CD4-positive, CD25-positive, alpha-beta regulatory T cell (primary cell): ENCODE measurements around the gene TAC4. TPM values are rescaled to one million over a fixed set of nuclear protein-coding genes. Genes with fewer than 3 reads are reported as not detected.

Experiments used
- ATAC-seq, 2 donors: fragments of 150-1000 bp; cut with Tn5 transposase; one replicate each; pipeline ENCODE4 v1.10.0; 2021; ENCODE audit warnings: low read depth in 2 of 2, moderate number of reproducible peaks in 2 of 2, moderate library complexity in 1 of 2
- DNase-seq, 3 donors: peaks; one replicate each; pipeline versions ENCODE4 v3.0.0 to v3.0.0-alpha.2; 2012 to 2022; ENCODE audit warnings: mixed read lengths in 1 of 3
- H3K27ac ChIP-seq: one replicate; pipeline ENCODE4 v1.7.0; 2013; ENCODE audit warnings: mild to moderate bottlenecking, low read length; ENCODE audit not compliant: insufficient read depth, poor library complexity, severe bottlenecking
- H3K27me3 ChIP-seq: one replicate; pipeline ENCODE4 v1.7.0; 2013; ENCODE audit warnings: low read length; ENCODE audit not compliant: control insufficient read depth, insufficient read depth
- H3K36me3 ChIP-seq: one replicate; pipeline ENCODE4 v1.7.0; 2013; ENCODE audit warnings: mild to moderate bottlenecking, low read length, moderate library complexity; ENCODE audit not compliant: control insufficient read depth, insufficient read depth
- H3K4me1 ChIP-seq: 2 replicates; pipeline ENCODE4 v1.7.0; 2013; ENCODE audit warnings: mild to moderate bottlenecking, low read length; ENCODE audit not compliant: insufficient read depth, control insufficient read depth, poor library complexity, severe bottlenecking
- H3K4me3 ChIP-seq: one replicate; pipeline ENCODE4 v1.7.0; 2013; ENCODE audit warnings: low read depth, mild to moderate bottlenecking, low read length, moderate library complexity
- H3K9me3 ChIP-seq, 2 experiments: 1 replicate in 1 of 2; 2 replicates in 1 of 2; pipeline ENCODE4 v1.7.0; 2013; ENCODE audit warnings: low read length in 2 of 2, mild to moderate bottlenecking in 1 of 2, moderate library complexity in 1 of 2; ENCODE audit not compliant: control insufficient read depth in 2 of 2
- H3K27ac Mint-ChIP-seq, 3 donors: one replicate each; pipeline ENCODE4 v1.8.0; 2020 to 2022; ENCODE audit warnings: mild to moderate bottlenecking in 3 of 3, mixed read lengths in 3 of 3, moderate library complexity in 2 of 3
- H3K27me3 Mint-ChIP-seq: one replicate; pipeline ENCODE4 v1.8.0; 2022; ENCODE audit warnings: mild to moderate bottlenecking, mixed read lengths
- H3K36me3 Mint-ChIP-seq: one replicate; pipeline ENCODE4 v1.8.0; 2020; ENCODE audit warnings: mixed read lengths
- H3K4me1 Mint-ChIP-seq, 4 donors: one replicate each; pipeline ENCODE4 v1.8.0; 2020 to 2022; ENCODE audit warnings: mixed read lengths in 4 of 4, mild to moderate bottlenecking in 1 of 4
- H3K4me3 Mint-ChIP-seq, 4 donors: one replicate each; pipeline ENCODE4 v1.8.0; 2020 to 2022; ENCODE audit warnings: mild to moderate bottlenecking in 4 of 4, mixed read lengths in 4 of 4, moderate library complexity in 3 of 4
- H3K9me3 Mint-ChIP-seq, 7 donors: one replicate each; pipeline ENCODE4 v1.8.0; 2020 to 2022; ENCODE audit warnings: mixed read lengths in 7 of 7, mild to moderate bottlenecking in 3 of 7, moderate library complexity in 2 of 7
- polyA plus RNA-seq, 4 donors: library from polyadenylated mRNA; unstranded; fragments of 300-500 nt; fragmentation: Illumina TruSeq; gene quantifications; one replicate each; pipeline ENCODE4 v1.2.3, GENCODE V29; 2021
- total RNA-seq: library from RNA; stranded (reverse); gene quantifications from one replicate; pipeline ENCODE4 v1.2.3, GENCODE V29; 2022

Gene TAC4
- total and polyA plus RNA-seq, 5 donors from 2014 or later = not detected

DNA sequence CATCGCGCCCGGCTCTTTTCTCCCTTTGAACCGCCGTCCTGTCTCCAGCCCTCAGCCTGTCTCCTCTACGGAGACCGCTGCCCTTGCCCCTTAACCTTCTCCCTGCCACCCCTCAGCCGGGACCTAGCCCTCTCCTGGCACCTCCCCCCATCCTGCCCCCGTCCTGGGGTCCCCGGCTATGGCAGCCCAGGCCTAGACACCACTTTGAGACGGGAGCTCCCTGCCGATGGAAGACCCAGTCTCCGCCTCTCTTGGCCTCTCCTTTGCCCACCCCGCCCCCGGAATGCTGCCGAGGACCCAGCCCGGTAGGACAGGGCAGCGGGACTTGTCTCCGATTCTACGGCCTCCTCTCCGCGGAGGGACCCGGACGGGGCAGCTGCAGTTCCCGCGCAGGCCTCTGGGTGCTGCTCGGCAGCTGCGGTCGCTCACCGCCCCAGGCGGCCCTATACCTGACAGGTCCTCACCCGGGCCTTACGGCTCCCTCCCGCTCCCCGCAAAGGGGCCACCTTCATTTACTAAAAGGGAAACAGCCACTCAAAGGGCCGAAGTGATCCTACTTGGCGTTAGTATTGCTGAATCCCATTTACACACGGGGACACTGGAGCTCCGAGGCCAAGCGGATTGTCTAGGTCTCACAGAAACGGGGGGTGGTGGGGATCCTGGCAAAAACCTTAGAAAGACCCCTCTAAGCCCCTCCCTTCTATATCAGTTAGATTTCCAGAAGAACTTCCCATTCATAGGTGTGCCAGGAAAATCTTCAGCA is 32.6 kb upstream of the TAC4 start:
- Histone ChIP-seq H3K36me3 (no peaks in the 10 kb centered on the region), H3K4me1 (peaks cover 8% of the 10 kb centered on the region), H3K4me3 (no peak overlapping the region), H3K27ac (no peak overlapping the region), H3K9me3 (no peaks in the 10 kb centered on the region), H3K27me3 (peaks cover 4% of the 10 kb centered on the region)
- Mint-ChIP-seq H3K4me1 (peaks cover 0 to 10% (median 3%) of the 10 kb centered on the region in 4 donors), H3K4me3 (peak overlapping the region in 2 of 4 donors; percentile 7 to 21), H3K9me3 (peaks cover 0 to 2% (median 0%) of the 10 kb centered on the region in 7 donors), H3K36me3 (no peaks in the 10 kb centered on the region), H3K27ac (no peak overlapping the region), H3K27me3 (peaks cover 57% of the 10 kb centered on the region)
- DNase-seq (peak; percentile 52 to 68 (median 56)), ATAC-seq (peak; percentile 90 to 91)

DNA sequence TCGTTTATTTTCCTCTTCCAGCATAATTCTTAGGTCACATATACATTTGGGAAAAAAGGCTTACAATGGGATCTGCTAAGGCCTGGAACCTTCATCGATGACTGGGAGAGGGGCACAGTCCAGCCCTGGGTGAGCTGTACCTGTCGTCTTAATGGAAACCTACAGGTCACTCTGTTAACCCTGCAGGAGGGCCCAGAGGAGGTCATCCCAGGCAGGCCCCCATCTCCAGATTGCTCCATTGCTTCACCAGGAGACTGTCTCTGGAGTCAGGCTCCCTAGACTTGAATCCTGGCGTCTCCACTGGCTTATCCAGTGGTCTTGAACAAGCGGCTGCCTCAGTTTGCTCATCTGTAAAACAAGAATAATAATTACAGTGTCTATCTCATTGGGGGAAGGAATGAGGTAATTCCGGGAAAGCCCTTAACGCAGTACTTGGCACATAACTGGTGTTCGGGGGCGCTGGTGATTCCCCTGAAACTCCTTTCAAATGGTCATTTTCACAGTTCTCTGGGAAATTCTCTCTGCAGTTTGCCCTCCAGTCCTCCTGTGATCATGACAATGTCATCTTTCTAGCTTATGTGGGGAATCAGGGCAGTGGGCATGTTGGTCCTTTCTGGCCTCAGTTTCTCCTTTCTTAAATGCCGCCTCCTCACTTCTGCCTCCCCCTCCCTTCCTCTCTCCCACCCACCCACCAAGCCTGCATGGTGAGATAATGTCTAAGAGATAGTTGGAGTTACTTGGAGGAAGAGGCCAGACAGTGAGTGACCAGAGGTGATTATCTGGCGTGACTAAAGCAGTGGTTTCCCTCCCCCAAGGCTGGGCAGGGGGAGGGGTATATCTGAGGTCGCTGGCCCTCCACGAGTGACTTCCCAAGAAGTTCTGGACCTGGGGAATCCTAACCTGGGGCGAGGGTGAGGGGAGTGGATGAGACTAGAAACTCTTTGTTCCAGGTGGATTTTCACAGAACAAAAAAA is 31.3 kb upstream of the TAC4 start:
- ATAC-seq (no peak), DNase-seq (no peak)
- Mint-ChIP-seq H3K27ac (no peak overlapping the region), H3K27me3 (peaks cover 55% of the 10 kb centered on the region), H3K9me3 (peaks cover 0 to 2% (median 0%) of the 10 kb centered on the region in 7 donors), H3K4me3 (no peak overlapping the region), H3K36me3 (no peaks in the 10 kb centered on the region), H3K4me1 (peaks cover 0 to 14% (median 6%) of the 10 kb centered on the region in 4 donors)
- Histone ChIP-seq H3K4me1 (peaks cover 8% of the 10 kb centered on the region), H3K9me3 (no peaks in the 10 kb centered on the region), H3K27me3 (peaks cover 4% of the 10 kb centered on the region), H3K36me3 (no peaks in the 10 kb centered on the region), H3K27ac (no peak overlapping the region), H3K4me3 (no peak overlapping the region)

DNA sequence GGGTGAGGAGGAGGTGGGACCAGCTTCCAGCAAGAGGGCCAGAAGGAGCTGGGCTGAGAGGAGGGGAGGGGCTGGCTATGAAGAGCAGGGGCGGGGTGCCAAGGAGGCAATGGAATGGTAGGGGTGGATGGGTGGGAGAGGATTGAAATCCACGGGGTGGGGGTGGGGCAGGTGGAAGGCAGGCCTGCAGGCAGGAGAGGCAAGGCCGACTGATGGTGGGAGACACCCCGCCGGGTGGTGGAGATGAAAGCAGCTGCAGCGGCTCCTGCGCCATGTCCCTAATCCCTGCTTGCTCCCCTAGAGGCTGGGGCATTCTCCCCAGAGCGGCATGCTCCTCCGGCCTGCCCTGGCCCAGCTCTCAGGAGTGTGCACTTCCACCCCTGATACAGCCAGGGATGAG is 27.8 kb upstream of the TAC4 start:
- ATAC-seq = no peak
- Mint-ChIP-seq H3K9me3 (no peaks in the 10 kb centered on the region), H3K27me3 (peaks cover 38% of the 10 kb centered on the region), H3K4me3 (no peak overlapping the region), H3K36me3 (no peaks in the 10 kb centered on the region), H3K4me1 (peaks cover 0 to 30% (median 16%) of the 10 kb centered on the region in 4 donors), H3K27ac (no peak overlapping the region)
- no peak overlapping the region for H3K4me3 ChIP-seq
- peaks cover 17% of the 10 kb centered on the region for H3K4me1 ChIP-seq
- no peaks in the 10 kb centered on the region for H3K9me3 ChIP-seq
- peaks cover 2% of the 10 kb centered on the region for H3K27me3 ChIP-seq
- no peak for DNase-seq
- H3K36me3 ChIP-seq = no peaks in the 10 kb centered on the region
- H3K27ac ChIP-seq = no peak overlapping the region

DNA sequence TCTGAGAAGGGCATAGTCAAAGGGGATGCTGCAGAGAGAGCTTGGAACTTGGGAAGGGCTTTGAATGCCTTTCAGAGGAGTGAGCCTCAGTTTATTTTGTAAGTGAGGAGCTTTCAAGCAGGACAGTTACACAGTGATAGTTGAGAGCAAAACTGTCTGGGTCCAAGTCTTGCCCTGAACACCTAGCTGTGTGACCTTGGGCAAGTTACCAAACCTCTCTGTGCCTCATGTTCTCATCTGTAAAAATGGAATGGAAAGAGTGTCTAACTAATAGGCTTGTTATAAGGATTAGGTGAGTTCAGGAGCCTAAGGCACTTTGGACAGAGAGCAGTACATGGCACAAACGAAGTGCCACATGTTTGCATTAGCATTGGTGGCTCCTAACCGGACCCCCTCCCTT is 27.0 kb upstream of the TAC4 start:
- no peak overlapping the region for H3K4me3 Mint-ChIP-seq
- DNase-seq (no peak), ATAC-seq (no peak)
- peaks cover 11% of the 10 kb centered on the region for H3K4me1 ChIP-seq
- no peak overlapping the region for H3K27ac ChIP-seq
- no peaks in the 10 kb centered on the region for H3K36me3 Mint-ChIP-seq
- H3K9me3 Mint-ChIP-seq = no peaks in the 10 kb centered on the region
- H3K4me1 Mint-ChIP-seq = peaks cover 0 to 24% (median 14%) of the 10 kb centered on the region in 4 donors
- H3K4me3 ChIP-seq = no peak overlapping the region
- peaks cover 2% of the 10 kb centered on the region for H3K27me3 ChIP-seq
- H3K27ac Mint-ChIP-seq = no peak overlapping the region
- no peaks in the 10 kb centered on the region for H3K36me3 ChIP-seq
- no peaks in the 10 kb centered on the region for H3K9me3 ChIP-seq
- peaks cover 34% of the 10 kb centered on the region for H3K27me3 Mint-ChIP-seq

DNA sequence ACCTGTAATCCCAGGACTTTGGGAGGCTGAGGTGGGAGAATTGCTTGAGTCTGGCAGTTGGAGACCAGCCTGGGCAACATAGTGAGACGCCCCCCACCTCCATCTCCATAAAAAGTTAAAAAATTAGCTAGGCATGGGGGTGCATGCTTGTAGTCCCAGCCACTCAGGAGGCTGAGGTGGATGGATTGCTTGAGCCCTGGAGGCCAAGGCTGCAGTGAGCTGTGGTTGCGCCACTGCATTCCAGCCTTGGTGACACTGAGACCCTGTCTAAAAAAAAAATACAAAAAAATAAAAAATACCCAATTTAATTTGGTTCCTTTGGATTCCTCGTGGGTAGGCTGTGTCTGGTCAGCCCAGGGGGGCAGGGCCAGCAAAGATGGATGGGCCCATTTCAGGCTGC is 26.1 kb upstream of the TAC4 start:
- no peak overlapping the region for H3K4me3 ChIP-seq
- no peaks in the 10 kb centered on the region for H3K36me3 ChIP-seq
- H3K4me1 ChIP-seq = peaks cover 11% of the 10 kb centered on the region
- ATAC-seq (no peak), DNase-seq (no peak)
- H3K9me3 ChIP-seq = no peaks in the 10 kb centered on the region
- Mint-ChIP-seq H3K4me3 (no peak overlapping the region), H3K27me3 (peaks cover 29% of the 10 kb centered on the region), H3K36me3 (no peaks in the 10 kb centered on the region), H3K4me1 (peaks cover 0 to 24% (median 14%) of the 10 kb centered on the region in 4 donors), H3K9me3 (no peaks in the 10 kb centered on the region), H3K27ac (no peak overlapping the region)
- peaks cover 2% of the 10 kb centered on the region for H3K27me3 ChIP-seq
- H3K27ac ChIP-seq = no peak overlapping the region

DNA sequence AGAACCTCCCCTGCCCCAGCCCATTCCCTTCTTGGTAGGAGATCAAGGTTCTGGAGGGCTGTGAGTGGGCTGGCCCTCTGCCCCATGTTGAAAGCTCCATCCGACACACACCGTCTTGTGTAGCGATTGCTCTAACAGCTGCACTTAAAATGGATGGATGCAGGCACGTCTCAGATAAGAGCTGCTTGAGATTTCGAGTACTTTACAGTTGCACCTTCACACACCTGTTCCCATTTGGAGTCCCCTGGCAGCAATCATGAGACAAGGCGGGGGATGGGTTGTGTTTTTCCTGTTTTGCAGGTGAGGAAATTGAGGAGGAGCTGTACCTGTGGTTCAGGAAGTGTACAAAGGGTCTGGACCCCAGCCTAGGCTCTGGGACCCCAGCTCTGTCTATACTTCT is 25.6 kb upstream of the TAC4 start:
- no peak overlapping the region for H3K27ac Mint-ChIP-seq

DNA sequence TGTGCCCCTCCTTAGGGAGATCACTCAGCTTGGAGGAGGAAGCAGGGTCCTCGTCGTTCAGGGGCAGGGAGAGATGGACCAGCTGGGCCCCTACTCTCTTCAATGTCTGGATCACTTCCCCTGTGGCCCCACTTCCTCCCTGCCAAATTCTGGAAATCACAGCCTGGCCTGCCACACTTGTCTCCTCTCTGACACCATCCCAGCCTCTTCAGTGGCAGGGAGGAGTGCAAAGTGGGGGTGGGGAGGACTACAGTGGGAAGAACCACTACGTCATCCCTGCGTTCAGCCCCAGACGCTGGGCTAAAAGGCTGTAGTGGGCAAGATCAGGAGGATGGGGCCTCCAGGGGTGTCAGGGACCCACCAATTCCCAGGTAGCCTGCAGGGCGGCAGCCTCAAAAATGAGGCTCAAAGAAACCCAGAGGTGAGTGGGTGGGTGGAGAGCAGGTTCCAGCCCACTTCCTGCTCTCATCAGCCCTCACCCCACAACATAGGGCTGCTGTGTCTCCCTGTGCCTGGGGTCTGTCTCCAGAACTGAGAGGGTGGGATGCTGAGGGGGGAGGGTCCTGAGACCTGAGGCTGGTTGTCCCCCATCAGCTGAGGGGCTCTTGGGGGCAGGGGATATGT is 25.0 kb upstream of the TAC4 start:
- peaks cover 11% of the 10 kb centered on the region for H3K4me1 ChIP-seq
- peak overlapping the region in 1 of 4 donors; percentile 24 for H3K4me3 Mint-ChIP-seq
- H3K9me3 Mint-ChIP-seq = no peaks in the 10 kb centered on the region
- ATAC-seq (peak in 1 of 2 donors; percentile 29), DNase-seq (no peak)
- H3K36me3 Mint-ChIP-seq = peaks cover 5% of the 10 kb centered on the region
- no peak overlapping the region for H3K27ac ChIP-seq
- H3K27ac Mint-ChIP-seq = no peak overlapping the region
- peaks cover 2% of the 10 kb centered on the region for H3K27me3 ChIP-seq
- no peak overlapping the region for H3K4me3 ChIP-seq
- H3K4me1 Mint-ChIP-seq = peaks cover 0 to 24% (median 14%) of the 10 kb centered on the region in 4 donors
- no peaks in the 10 kb centered on the region for H3K36me3 ChIP-seq
- H3K27me3 Mint-ChIP-seq = peaks cover 30% of the 10 kb centered on the region
- H3K9me3 ChIP-seq = no peaks in the 10 kb centered on the region

More for the DNA sequence above, 25.6 kb upstream of the TAC4 start:
- peak overlapping the region in 1 of 4 donors; percentile 41 for H3K4me3 Mint-ChIP-seq
- Histone ChIP-seq H3K4me1 (peaks cover 11% of the 10 kb centered on the region), H3K9me3 (no peaks in the 10 kb centered on the region), H3K4me3 (no peak overlapping the region), H3K27me3 (peaks cover 2% of the 10 kb centered on the region), H3K36me3 (no peaks in the 10 kb centered on the region), H3K27ac (no peak overlapping the region)
- H3K36me3 Mint-ChIP-seq = peaks cover 4% of the 10 kb centered on the region
- H3K27me3 Mint-ChIP-seq = peaks cover 32% of the 10 kb centered on the region
- DNase-seq (no peak), ATAC-seq (no peak)
- H3K9me3 Mint-ChIP-seq = no peaks in the 10 kb centered on the region
- H3K4me1 Mint-ChIP-seq = peaks cover 0 to 24% (median 14%) of the 10 kb centered on the region in 4 donors
